Breast epithelium (tissue), 4 donors: ENCODE results near the gene DBH. TPM values are rescaled to one million over a fixed set of nuclear protein-coding genes. Genes with fewer than 3 reads are reported as not detected.

Source experiments
- DNase-seq, 2 donors: peaks; one replicate each; pipeline ENCODE4 v3.0.0-alpha.2; 2019; ENCODE audit warnings: low spot score in 2 of 2
- H3K27ac ChIP-seq, 2 donors: fragments of 200-600 bp; sonication (generic) in 1 of 2; one replicate each; pipeline ENCODE4 v1.5.1; 2016 to 2019; ENCODE audit warnings: mild to moderate bottlenecking in 1 of 2
- H3K27me3 ChIP-seq, 2 donors: fragments of 200-600 bp; sonication (generic) in 1 of 2; one replicate each; pipeline versions ENCODE4 v1.5.1 to v1.6.0; 2017 to 2019; ENCODE audit warnings: control low read depth in 1 of 2, mild to moderate bottlenecking in 1 of 2
- H3K36me3 ChIP-seq: fragments of 200-600 bp; one replicate; pipeline ENCODE4 v1.5.1; 2019
- H3K4me1 ChIP-seq, 2 donors: fragments of 200-600 bp; sonication (generic); one replicate each; pipeline ENCODE4 v1.5.1; 2016 to 2019; ENCODE audit warnings: control low read depth in 1 of 2
- H3K4me3 ChIP-seq, 3 donors: fragments of 200-600 bp; sonication (generic); 1 replicate in 2 of 3; 2 replicates in 1 of 3; pipeline ENCODE4 v1.5.1; 2016 to 2019; ENCODE audit warnings: mild to moderate bottlenecking in 3 of 3, moderate library complexity in 2 of 3
- H3K9me3 ChIP-seq, 2 donors: fragments of 200-600 bp; sonication (generic) in 1 of 2; one replicate each; pipeline ENCODE4 v1.5.1; 2016 to 2019; ENCODE audit warnings: control low read depth in 1 of 2
- CTCF ChIP-seq, 3 donors: fragments of 450-650 bp; IDR thresholded peaks; one replicate each; pipeline ENCODE4 v1.5.1; 2016 to 2017; ENCODE audit warnings: antibody characterized with exemption in 3 of 3, mild to moderate bottlenecking in 3 of 3, moderate library complexity in 3 of 3
- POLR2A ChIP-seq: fragments of 450-650 bp; IDR thresholded peaks from one replicate; pipeline ENCODE4 v1.6.1; 2016; ENCODE audit warnings: antibody characterized with exemption, mild to moderate bottlenecking, moderate library complexity
- POLR2AphosphoS5 ChIP-seq, 3 donors: sonication (generic); formaldehyde crosslinking; IDR thresholded peaks; one replicate each; pipeline ENCODE4 v1.6.1; 2017; ENCODE audit warnings: antibody characterized with exemption in 3 of 3
- intact Hi-C: fragments of 100-400 bp; cut with DNase I; formaldehyde crosslinking; loops from one replicate; pipeline ENCODE4 v1.15.1; 2023; ENCODE audit warnings: low total_unique reads
- total RNA-seq, 3 donors: library from RNA; depleted of rRNA; stranded (reverse); fragments of >200 nt; gene quantifications; one replicate each; pipeline ENCODE4 v1.1.0, GENCODE V29; 2016

The DBH gene
- total RNA-seq, 3 donors from 2014 or later: not detected

GRCh38 chr9:133667759-133668450 is 31.7 kb downstream of the DBH start:
- Histone ChIP-seq H3K9me3 (no peaks in the 10 kb centered on the region), H3K4me1 (no peaks in the 10 kb centered on the region), H3K27me3 (peaks cover 0 to 6% of the 10 kb centered on the region in 2 donors), H3K27ac (no peak overlapping the region), H3K36me3 (no peaks in the 10 kb centered on the region), H3K4me3 (no peak overlapping the region)
- TF ChIP-seq POLR2A (no peak), POLR2AphosphoS5 (IDR thresholded peaks at IDR 0.05) (no peak), CTCF (IDR thresholded peaks at IDR 0.05) (no peak)
- intact Hi-C loops: no loop called here
- DNase-seq: no peak

DNA sequence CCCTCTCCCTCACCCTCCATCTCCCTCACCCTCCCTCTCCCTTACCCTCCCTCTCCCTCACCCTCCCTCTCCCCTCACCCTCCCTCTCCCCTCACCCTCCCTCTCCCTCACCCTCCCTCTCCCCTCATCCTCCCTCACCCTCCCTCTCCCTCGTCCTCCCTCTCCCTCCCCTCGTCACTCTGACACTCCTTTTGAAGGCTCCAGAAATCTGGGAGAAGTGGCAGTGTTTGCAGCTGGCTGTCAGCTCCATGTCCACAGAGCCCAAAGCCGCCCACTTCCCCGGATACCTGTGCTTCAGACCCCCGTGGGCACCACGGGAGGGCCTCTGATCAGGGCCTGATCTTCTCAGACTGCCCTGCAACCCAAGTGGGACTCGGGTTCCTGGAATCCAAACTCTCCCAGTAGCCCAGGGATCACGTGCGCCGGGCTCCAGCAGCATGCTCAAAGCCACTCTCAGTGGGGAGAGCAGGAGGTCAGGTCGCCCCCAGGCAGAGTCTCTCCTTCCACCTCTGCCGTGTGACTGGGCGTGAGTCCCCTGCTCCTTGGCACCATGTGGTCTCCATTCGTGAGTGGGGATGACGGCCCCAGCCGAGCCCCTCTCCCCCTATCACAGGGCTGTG is 33.1 kb downstream of the DBH start:
- no peak overlapping the region for H3K4me3 ChIP-seq
- no peak for TF ChIP-seq POLR2AphosphoS5 (IDR thresholded peaks at IDR 0.05)
- no peak for TF ChIP-seq POLR2A
- TF ChIP-seq CTCF (IDR thresholded peaks at IDR 0.05): no peak

DNA sequence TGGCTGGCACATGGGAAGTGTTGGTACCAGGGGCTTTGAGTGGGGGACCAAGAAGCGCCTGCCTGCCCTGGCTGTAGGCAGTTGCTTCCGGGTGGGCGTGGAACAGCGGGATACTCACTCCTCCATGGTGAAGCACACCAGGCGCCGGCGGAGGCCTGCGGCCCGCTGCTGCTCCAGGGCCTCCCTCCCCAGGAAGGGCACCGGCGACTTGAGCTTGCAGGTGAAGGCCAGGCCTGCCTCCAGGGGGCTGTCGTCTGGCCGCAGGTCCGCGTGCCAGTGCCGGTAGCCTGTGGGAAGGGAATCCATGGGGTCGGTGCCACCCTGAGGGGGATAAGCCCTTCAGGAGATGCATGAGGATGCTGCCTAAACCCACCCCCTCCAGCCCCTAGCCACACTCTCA is 34.3 kb downstream of the DBH start:
- Histone ChIP-seq H3K27me3 (peaks cover 0 to 4% of the 10 kb centered on the region in 2 donors), H3K9me3 (no peaks in the 10 kb centered on the region), H3K4me3 (no peak overlapping the region), H3K4me1 (no peaks in the 10 kb centered on the region), H3K36me3 (no peaks in the 10 kb centered on the region), H3K27ac (no peak overlapping the region)
- intact Hi-C loops: no loop called here
- no peak for TF ChIP-seq POLR2A
- TF ChIP-seq POLR2AphosphoS5 (IDR thresholded peaks at IDR 0.05): no peak
- TF ChIP-seq CTCF (IDR thresholded peaks at IDR 0.05): no peak
- no peak for DNase-seq

More for the DNA sequence above, 33.1 kb downstream of the DBH start:
- Histone ChIP-seq H3K27me3 (peaks cover 0 to 6% of the 10 kb centered on the region in 2 donors), H3K9me3 (no peaks in the 10 kb centered on the region), H3K4me1 (no peaks in the 10 kb centered on the region), H3K36me3 (no peaks in the 10 kb centered on the region), H3K27ac (no peak overlapping the region)
- intact Hi-C loops: no loop called here
- no peak for DNase-seq

GRCh38 chr9:133671371-133671770 is 35.2 kb downstream of the DBH start:
- intact Hi-C loops: no loop called here
- H3K36me3 ChIP-seq: no peaks in the 10 kb centered on the region
- no peak overlapping the region for H3K4me3 ChIP-seq
- H3K9me3 ChIP-seq: no peaks in the 10 kb centered on the region
- H3K27me3 ChIP-seq: no peaks in the 10 kb centered on the region
- no peak for TF ChIP-seq CTCF (IDR thresholded peaks at IDR 0.05)
- TF ChIP-seq POLR2AphosphoS5 (IDR thresholded peaks at IDR 0.05): no peak
- TF ChIP-seq POLR2A: no peak
- no peak for DNase-seq
- no peak overlapping the region for H3K27ac ChIP-seq
- no peaks in the 10 kb centered on the region for H3K4me1 ChIP-seq

- H3K4me3 ChIP-seq: no peak overlapping the region
- H3K9me3 ChIP-seq: no peaks in the 10 kb centered on the region
- no peak for TF ChIP-seq POLR2AphosphoS5 (IDR thresholded peaks at IDR 0.05)
- no peak for TF ChIP-seq CTCF (IDR thresholded peaks at IDR 0.05)
- TF ChIP-seq POLR2A: no peak
- H3K4me1 ChIP-seq: no peaks in the 10 kb centered on the region
- no peaks in the 10 kb centered on the region for H3K36me3 ChIP-seq
- no peak for DNase-seq
- H3K27me3 ChIP-seq: no peaks in the 10 kb centered on the region
- H3K27ac ChIP-seq: no peak overlapping the region
- intact Hi-C loops: no loop called here
Measured at GRCh38 chr9:133672503-133673257, 36.5 kb downstream of the DBH start.
